Measurements from ENCODE around the gene SGSH.
A peak's percentile ranks its signal among the peaks of the same experiment; 100 is the strongest.
"Not testable (repeated sequence)": the region's sequence is repeated elsewhere in the genome, so short reads cannot be mapped to it uniquely, and the experiment has no call there.

The SGSH gene

DNA sequence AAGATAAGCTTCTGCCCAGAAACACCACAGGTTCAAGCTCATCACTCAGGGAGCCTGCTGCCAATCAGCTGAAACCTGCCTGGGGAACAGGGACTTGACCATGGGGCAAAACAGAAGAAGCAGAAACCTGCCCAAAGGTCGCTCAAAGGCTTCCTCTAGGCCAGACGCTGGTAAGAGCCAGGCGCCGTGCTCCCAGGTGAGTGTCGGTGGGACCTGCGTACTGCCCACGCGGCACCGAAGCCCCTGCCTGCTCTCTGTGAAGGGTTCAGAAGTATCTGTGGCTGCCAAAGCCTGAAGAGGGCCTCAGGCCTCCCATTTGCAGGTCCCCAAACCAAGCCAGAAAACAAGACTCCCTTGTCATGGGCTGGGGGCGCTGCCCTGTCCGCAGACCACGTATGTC is 10.4 kb downstream of the SGSH start:
- no peak for DNase-seq

DNA sequence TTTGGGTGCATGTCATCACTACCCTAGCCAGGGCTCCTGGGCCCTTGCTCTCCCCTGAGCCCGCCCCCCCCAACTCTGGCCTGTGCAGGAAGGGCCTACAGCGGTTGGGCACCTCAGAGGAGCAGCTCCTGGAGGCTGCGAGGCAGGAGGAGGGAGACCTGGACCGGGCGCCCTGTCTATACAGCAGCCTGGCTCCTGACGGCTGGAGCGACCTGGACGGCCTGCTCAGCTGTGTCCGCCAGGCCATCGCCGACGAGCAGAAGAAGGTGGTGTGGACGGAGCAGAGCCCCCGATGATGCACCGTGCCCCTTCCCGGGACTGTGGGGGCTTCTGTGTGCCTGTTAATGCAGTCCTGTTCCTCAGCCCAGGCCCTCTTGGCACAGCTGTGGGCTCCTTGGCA is 12.1 kb downstream of the SGSH start:
- no peak for DNase-seq

DNA sequence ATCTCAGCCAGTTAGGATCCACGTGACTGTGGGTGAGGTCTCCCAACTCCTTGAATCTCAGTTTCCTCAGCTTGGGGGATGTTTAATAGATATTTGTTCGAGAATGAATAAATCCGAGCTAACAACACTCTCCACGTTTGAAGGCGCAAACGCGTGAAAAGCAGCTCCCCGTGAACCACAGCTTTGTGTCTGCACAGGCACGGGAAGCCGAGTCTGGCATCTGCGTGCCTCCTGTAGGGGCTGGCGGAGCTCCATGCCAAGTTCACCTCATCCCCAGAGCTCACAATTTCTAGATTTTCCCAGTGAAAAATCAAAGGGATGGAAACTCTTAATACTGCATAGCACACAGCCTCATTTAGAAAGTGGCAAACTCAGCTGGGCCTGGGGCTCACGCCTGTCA is 14.3 kb downstream of the SGSH start:
- DNase-seq = no peak

DNA sequence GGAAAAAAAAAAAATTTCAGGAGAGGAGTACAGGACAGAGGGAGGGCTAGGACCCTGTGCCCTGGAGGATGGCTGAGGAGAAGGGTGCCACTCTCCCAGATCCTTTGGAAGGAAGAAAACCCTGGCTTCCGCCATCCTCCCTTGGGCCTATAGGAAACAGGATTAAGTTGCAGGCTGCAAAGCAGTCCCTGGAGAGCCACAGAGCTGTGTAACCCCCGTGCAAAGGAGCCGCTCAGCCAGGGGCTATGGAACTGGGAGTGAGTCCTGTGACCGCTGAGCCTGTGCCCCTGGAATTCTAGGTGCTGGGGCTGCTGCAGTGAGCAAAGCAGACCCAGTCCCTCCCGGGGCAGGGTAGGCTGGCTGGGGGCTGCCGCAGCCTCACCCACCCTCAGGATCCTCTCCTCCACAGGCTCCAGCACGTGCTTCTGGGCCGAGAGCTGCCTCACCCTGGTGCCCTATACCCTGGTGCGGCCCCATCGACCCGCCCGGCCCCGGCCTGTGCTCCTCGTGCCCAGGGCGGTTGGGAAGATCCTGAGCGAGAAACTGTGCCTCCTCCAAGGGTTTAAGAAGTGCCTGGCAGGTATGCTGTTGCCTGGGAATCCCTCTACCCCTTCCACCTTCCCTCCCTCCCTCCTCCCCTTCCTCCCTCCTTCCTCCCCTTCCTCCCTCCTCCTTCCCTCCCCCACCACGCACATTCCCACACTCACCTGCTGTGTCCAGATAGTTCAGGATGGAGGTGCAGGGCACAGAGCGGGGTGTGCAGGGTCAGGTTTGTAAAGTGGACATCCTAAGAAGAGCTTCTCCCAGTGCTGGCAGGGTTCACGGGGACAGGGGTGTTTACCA is 15.3 kb downstream of the SGSH start:
- DNase-seq = no peak

DNA sequence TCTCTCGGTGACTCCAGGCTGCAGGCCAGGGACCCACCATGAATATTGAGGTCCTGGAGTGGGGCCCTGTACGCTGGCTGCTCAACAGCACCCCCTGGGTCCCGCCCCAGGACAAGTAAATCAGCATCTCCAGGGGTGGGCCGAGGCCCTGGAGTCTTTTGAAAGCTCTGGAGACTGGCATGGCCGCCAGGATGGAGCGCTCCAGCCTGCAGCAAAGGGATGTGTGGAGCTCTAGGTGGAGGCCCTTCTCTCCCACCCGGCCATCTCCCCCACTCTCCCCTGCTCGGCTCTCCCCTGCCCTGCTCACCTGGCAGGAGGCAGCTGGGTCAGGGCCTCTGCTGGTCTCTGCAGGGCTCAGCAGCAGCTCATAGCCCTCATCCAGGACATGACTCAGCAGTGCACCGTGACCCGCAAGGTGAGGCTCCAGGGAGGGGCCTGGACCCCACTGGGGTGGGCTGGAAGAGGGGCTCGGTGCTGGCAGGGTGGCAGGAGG is 16.6 kb downstream of the SGSH start:
- DNase-seq = no peak

DNA sequence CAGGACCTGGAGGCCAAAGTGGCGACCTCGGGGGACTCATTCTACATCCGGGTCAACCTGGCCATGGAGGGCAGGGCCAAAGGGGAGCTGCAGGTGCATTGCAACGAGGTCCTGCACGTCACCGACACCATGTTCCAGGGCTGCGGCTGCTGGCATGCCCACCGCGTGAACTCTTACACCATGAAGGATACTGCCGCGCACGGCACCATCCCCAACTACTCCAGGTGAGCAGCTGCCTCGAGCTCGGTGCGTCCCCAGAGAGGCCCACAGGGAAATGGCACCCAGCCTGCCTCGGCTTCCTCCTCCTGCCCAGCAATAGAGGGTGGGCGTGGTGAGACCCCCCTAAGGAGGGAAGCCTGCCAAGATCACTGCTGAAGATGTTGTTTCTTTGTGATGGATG is 17.9 kb downstream of the SGSH start:
- DNase-seq = no peak

DNA sequence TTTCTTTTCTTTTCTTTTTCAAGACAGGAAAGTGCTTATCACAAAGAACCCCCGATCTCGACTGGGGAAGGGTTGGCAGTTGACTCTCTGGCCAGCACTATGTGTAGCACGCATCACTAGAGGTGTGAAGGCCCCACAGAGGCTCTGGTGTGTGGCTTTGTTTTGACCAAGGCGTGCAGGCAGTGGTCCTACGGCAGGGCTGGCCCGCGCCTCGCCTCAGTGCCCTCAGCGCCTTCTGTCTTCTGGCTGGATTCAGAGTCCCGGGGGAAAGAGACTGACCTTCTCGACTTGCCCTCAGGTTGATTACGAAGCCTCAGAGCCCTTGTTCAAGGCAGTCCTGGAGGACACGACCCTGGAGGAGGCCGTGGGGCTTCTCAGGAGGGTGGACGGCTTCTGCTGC is 18.7 kb downstream of the SGSH start:
- no peak for DNase-seq

DNA sequence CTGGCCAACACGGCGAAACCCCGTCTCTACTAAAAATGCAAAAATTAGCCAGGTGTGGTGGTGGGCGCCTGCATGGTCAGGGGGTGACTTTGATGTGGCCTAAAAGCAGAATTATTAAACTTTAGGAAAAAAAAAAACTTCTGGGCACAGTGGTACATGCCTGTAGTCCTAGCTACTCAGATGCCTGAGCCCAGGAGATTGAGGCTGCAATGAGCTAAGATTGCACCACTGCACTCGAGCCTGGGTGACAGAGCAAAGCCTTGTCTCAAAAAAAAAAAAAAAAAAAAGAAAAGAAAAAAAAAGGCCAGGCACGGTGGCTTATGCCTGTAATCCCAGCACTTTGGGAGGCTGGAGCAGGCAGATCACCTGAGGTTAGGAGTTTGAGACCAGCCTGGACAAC is 20.8 kb downstream of the SGSH start:
- not testable (repeated sequence) for DNase-seq

DNA sequence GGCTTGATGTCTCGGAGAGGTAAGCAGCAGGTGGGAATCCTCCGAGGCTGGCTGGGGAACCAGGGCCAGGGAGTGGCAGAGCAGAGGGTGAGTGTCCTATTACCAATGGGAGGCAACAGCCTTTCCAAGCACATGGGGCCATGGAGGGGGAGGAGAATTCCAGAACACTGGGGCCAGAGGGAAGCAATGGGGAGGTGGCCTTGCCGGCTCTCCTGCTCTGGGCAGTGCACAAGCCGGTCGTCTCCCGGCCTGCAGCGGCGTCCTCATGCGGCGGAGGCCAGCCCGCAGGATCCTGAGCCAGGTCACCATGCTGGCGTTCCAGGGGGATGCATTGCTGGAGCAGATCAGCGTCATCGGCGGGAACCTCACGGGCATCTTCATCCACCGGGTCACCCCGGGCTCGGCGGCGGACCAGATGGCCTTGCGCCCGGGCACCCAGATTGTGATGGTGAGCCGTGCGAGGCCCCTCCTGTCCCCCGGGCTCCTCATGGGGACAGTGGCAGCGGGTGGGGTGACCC is 21.9 kb downstream of the SGSH start:
- peak; percentile 39 for DNase-seq

DNA sequence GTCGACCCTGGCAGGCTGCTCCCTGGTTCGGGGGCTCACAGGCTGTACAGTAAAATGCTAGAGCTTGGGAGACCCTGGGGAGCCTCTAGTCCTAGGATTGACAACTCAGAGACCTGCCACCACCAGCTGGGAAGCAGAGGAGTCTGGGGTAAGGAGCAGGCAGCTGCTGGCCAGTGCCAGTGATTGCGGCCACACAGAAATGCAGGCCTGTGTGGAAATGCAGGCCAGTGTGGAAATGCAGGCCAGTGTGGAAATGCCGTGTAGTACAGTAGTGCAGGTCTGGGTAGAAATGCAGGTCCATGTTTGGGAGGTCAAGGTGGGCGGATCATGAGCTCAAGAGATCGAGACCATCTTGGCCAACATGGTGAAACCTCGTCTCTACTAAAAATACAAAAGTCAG is 23.5 kb downstream of the SGSH start:
- DNase-seq = no peak

DNA sequence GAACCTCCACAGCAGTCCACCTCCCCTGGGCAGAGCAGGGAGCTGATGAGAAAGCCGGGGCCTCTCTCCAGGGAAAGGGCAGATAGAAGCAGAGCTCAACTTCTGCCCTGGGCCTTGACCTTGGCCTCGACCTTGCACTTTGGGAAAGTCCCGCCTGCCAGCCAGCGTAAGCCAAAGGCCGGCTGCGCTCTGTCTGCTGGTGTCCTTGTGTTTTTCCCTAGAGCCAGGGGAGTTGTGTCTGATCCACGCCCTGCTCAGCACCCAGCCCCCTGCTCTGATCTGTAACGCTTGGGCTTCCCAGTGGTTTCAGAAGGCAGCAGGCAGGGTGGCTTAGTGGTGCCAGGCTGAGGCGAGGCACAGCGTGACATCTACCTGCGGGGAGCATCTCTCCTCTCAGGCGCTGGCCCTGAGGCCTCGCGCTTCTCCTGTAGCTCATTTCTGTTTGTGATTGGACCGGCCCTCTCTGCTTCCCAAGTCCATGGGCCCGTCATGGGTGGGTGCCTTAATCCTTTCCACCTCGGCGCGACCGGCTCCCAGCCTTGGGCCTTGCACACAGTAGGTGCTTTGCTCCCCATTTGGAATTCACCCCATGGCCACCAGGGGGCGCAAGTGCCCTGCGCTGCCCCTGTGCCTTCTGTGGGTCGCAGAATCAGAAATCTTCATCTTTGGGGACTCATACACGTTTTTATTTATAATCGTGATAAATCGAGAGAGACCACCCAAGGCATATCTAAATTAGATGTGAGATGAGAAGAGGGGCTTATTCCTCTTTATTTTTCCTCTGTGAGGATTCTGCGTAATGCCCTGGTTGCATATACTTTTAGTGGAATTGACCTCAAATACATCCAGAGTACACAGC is 24.2 kb downstream of the SGSH start:
- no peak for DNase-seq

DNA sequence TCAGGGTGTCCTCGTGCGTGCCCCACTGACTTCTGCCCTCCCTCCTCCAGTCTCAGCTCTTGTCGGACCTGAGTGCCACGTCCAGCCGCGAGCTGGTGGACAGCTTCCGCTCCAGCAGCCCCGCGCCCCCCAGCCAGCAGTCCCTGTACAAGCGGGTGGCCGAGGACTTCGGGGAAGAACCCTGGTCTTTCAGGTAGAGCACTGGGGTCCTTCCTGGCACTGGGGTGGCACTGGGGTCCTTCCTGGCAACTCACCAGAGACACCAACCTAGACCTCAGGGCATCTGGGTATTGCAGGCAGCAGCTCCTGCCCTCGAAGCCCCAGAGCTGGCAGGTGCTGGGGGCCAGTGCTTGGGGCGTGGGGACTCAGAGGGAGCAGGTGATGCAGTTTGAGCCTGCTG is 25.0 kb downstream of the SGSH start:
- no peak for DNase-seq

DNA sequence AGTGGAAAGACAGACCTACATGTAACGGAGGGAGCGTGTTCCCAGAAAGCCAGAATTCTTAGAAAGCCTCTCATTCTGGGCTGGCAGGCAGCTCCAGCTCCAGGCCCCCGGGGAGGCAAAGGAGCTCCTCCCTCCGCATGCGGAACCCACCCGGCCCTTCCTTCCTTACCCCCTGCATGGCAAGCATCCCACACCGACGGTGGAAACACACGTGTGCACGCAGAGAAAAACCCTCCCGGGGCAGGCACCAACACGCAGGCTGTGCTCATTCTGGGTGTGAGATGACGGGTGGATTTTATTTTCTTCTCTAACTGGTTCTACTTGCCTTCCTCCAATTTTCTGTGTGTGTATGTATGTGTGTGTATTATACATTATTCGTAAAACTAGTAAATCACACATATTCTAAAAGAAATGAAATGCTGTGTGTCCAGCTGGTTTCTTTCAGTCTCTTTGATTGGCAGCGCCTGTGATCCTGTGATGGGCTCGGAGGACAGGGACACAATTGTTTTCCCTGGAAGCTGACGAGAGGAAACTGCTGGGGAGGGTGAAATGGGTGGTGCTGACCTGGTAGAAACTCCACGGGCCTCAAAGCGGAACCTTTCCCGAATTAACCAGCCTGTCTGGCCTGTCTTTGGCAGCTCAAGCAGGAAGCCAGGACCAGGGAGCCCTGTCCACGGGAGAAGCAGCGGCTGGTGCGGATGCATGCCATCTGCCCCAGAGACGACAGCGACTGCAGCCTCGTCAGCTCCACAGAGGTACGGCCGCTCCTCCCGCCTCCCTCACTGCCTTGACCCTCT is 28.1 kb downstream of the SGSH start:
- peak; percentile 50 for DNase-seq

DNA sequence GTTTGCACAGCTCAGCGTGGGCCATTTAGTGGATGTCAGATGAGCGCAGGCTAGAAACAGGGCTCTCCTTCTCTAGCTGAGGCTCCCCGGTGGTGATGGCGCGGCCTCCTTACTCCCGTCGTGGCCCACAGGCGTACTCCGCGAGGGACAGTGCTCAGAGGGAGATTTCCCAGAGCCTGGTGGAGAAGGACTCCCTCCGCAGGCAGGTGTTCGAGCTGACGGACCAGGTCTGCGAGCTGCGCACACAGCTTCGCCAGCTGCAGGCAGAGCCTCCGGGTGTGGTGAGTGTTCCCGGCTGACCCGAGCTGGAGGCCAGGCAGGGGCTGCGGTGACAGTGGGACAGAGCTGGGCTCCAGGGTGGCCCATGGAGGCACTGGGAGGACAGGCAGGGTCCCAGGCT is 28.9 kb downstream of the SGSH start:
- no peak for DNase-seq

DNA sequence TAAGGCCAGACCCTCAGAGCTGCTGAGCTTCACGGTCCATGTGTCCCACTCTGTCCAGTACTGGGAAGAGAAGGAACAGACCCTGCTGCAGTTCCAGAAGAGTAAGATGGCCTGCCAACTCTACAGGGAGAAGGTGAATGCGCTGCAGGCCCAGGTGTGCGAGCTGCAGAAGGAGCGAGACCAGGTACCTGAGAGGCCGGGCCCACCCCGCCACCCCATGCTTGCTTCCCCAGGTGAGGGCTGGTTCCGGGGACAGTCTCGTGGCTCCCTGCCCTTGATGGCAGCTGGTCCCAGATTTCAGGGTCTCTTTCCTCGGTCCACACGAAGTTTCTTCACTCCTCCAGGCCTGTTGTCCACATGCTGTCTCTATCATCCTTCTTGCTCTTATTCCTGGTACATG is 29.4 kb downstream of the SGSH start:
- DNase-seq = no peak

DNA sequence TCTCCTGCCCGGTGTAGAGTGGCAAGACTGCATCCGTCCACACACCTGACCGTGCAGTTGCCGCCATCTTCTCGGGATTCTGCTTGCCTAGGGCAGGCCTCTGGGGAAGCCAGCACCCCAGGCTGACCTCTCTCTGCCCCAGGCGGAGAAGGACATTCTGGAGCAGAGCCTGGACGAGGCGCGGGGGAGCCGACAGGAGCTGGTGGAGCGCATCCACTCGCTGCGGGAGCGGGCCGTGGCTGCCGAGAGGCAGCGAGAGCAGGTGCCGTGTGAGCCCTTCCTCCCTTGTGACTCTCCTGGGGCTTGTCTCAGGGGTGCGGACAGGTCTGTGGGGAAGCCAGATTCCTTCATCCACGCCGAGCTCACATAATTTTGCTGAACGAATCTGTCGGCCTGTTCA is 30.5 kb downstream of the SGSH start:
- no peak for DNase-seq

DNA sequence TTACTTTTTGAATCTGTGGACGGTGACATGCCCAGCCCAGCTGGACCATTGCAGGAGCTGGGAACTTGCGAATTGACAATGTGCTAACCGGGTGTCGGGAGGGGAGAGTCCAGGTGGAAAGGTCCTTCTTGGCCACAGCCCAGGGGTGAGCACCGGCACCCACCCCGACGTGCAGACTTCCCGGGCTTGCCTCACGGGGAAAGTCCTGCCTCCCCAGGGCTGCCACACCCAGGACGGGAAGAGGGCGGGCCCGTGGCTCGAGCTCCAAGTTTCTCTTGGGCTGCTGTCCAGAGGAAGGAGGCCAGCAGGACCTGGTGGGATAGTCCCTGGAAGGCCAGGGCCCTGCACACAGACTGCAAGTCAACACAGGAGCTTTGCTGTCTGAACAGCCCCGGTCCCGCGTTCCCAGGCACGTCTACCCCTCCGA is 32.6 kb downstream of the SGSH start:
- DNase-seq = peak; percentile 57

DNA sequence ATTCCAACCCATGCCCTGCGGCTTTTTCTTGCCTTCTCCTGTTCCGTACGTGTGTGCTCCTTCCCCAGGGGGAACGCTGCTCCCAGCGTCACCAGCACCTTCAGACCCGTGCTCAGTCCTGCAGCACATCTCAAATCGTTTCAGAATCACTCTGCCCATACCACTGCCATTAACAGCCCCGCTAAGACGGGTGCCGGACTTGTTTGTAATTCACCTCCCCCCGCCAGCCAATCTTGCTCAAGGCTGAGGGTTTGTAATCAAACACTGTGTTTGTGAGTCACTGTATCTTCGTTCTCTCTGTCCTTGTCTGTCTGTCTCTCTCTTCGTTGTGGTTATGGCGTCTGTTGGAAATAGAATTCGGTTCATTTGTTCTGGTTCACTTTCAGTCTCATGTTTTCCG is 33.0 kb downstream of the SGSH start:
- DNase-seq = no peak

DNA sequence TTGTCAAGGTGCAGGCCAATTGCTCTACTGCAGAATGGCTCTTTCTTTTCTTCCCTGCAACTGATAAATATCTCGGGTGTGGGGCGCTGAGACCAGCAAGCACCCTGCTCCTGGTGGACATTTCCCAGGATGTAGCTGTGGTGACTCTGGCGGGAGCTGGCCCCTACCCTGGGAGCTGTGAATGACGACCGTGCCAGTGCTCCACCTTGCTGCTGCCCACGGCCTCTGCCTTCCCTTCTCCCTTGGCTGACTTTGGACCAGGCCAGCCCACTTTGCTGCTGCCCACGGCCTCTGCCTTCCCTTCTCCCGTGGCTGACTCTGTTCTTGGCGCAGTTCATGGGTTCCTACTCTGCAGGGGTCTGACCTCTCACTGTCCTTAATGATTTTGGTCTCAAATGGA is 34.2 kb downstream of the SGSH start:
- DNase-seq = no peak

DNA sequence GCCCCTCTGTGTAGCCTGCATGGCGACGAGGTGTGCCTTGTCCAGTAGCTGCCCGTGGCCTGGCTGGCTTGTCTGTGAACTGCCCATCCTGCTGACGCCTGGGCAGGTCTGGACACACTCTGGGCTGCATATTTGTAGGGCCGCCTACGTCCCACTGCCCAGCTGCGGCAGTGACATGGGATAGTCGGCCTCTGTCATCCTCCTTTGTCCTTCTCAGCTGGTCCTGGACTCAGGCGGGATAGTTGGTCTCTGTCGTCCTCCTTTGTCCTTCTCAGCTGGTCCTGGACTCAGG is 35.8 kb downstream of the SGSH start:
- no peak for DNase-seq

DNA sequence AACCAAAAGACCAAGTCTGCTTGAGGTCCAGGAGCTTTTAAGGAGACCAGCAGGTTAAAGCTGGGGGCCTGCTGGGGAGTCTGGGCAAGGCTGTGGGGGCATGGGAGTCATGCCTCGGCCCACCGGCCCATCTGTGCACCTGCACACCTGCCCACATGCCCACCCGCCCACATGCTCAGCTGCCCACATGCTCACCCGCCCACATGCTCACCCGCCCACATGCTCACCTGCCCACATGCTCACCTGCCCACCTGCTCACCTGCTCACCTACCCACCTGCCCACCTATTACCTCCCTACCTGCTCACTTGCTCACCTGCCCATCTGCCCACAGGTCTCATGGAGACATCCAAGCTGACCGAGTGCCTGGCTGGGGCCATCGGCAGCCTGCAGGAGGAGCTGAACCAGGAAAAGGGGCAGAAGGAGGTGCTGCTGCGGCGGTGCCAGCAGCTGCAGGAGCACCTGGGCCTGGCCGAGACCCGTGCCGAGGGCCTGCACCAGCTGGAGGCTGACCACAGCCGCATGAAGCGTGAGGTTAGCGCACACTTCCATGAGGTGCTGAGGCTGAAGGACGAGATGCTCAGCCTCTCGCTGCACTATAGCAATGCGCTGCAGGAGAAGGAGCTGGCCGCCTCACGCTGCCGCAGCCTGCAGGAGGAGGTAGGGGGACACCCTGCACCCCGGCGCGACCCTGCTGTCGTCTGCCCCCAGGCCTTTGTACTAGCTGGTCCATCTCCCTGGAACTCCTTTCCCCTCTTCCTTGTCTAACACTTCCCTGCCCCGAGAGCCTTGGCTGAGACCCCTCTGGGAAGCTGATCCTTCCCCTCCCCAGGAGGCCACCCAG is 36.3 kb downstream of the SGSH start:
- no peak for DNase-seq

DNA sequence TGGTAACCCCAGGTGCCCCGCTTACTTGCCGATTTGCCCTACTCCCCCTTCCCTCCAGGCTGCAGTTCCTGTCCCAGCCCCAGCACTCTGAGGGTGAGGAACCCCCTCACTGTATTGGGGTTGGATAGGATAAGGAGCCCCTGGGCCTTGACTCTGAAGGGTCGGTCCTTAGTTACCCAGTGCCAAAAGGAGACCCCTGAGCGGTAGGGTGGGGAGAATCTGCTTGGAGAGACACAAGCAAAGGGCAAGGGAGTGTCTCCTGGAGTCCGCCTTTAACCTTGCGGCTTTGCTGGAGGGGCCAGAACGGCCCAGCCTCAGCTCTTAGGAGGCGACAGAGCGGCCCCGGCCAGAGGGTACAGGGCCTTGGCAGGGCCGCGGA is 37.3 kb downstream of the SGSH start:
- DNase-seq = no peak

All from right hindlimb (tissue), 1 donor.